ENCODE results near the gene GDF10. TPM values are rescaled to one million over a fixed set of nuclear protein-coding genes. Genes with fewer than 3 reads are reported as not detected.

The GDF10 gene
- total and polyA plus RNA-seq, 9 of the 15 experiments (the other 6 are each of a cell fraction or from before 2014, with no cell fraction given) = 0.03 to 0.20 (median 0.11) TPM; not detected in 6

DNA sequence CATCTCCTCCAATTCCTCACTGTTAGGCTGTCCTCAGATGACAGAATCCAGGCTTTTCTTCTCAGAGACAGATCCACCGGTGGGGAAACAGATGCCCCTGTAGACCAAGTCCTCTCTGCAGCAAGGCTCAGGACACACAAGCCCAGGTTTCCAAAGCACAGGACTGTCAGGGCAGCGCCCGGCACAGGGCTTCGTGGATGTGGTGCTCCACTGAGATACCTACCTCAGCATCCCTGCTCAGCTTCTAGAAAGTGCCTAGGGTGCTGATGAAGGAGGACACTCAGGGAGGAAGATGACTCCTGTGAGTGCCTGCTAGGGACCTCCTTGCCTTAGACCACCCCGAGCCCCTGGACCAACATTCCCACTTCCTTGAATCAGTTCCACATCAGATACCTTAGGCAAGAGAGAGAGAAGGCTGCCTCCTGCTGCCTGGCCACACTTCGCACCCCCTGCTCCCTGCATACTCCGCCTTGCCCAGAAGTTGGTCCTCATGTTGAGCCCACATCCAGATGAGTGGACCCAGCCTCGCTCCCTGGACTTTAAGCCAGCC, 39.3 kb downstream of the GDF10 start:
- Histone ChIP-seq H3K9ac (ENCODE audit: insufficient read depth in 1 of 2, low read depth in 2 of 2, low read length in 2 of 2) (0 out of 4 replicates have a peak overlapping the region, but pooled peaks of 1 of the 2 experiments have one; percentile 24), H3K4me2 (ENCODE audit: insufficient read depth, low read length) (no peak overlapping the region), H3K27ac (ENCODE audit: extremely low read depth, low read depth, low read length) (no peak overlapping the region), H3K9me3 (replicated peaks; ENCODE audit: control insufficient read depth, insufficient read depth, low read depth, low read length) (no peaks in the 10 kb centered on the region), H3K36me3 (ENCODE audit: control insufficient read depth, insufficient read depth, low read length) (no peaks in the 10 kb centered on the region), H3K4me3 (no peak overlapping the region), H4K20me1 (replicated peaks; ENCODE audit: control insufficient read depth, insufficient read depth, low read length) (no peaks in the 10 kb centered on the region), H3K9me1 (ENCODE audit: control insufficient read depth, insufficient read depth, low read length) (no peaks in the 10 kb centered on the region), H3K4me1 (replicated peaks in 1 of 2; ENCODE audit: control insufficient read depth in 2 of 2, insufficient read depth in 2 of 2, low read length in 2 of 2) (peaks cover 12 to 26% of the 10 kb centered on the region in 2 experiments), H3K79me2 (ENCODE audit: control insufficient read depth, insufficient read depth, low read length) (no peaks in the 10 kb centered on the region), H3K27me3 (ENCODE audit: control insufficient read depth in 2 of 2, insufficient read depth in 2 of 2, low read length in 2 of 2) (no peaks in the 10 kb centered on the region; a peak in 1 of 5 replicates), H2AFZ (ENCODE audit: low read depth, low read length) (no peak overlapping the region)
- no peak for FAIRE-seq
- no TSS peak for BruUV-seq (replicated peaks)
- no peak for TF ChIP-seq RB1 (IDR thresholded peaks at IDR 0.05; ENCODE audit: low read depth)
- TF ChIP-seq, protein P1, sequence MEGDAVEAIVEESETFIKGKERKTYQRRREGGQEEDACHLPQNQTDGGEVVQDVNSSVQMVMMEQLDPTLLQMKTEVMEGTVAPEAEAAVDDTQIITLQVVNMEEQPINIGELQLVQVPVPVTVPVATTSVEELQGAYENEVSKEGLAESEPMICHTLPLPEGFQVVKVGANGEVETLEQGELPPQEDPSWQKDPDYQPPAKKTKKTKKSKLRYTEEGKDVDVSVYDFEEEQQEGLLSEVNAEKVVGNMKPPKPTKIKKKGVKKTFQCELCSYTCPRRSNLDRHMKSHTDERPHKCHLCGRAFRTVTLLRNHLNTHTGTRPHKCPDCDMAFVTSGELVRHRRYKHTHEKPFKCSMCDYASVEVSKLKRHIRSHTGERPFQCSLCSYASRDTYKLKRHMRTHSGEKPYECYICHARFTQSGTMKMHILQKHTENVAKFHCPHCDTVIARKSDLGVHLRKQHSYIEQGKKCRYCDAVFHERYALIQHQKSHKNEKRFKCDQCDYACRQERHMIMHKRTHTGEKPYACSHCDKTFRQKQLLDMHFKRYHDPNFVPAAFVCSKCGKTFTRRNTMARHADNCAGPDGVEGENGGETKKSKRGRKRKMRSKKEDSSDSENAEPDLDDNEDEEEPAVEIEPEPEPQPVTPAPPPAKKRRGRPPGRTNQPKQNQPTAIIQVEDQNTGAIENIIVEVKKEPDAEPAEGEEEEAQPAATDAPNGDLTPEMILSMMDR (IDR thresholded peaks at IDR 0.05 in 2 of 3, conservative IDR thresholded peaks at IDR 0.05 in 1 of 3; ENCODE audit: insufficient read depth in 2 of 3, low read depth in 1 of 3, low read length in 3 of 3) = peak in 1 of 3 experiments; percentile 18; a peak in 1 of 6 replicates
- POLR2A ChIA-PET = no interaction called here
- in situ Hi-C loops (cut with MboI) = no loop called here
- 56% methylated on average over 8 of the region's 8 CpGs for WGBS (ENCODE audit: insufficient coverage, low coverage, missing lambda C conversion rate)
- DNase-seq (ENCODE audit: extremely low read depth in 1 of 4, low spot score in 3 of 4) = no peak
- intact Hi-C loops (cut with micrococcal nuclease) = no loop called here
- ATAC-seq = no peak
- CTCF ChIA-PET (ENCODE audit: low intra/inter-chr PET ratio) = interaction anchor here (2.0 to 2.8 kb wide), 2 partner anchors 79 to 292 kb away, joined by 9 to 31 read pairs; no protein-coding TSS in a partner anchor

All from K562 (cell line).